ENCODE measurements around the gene VSIR.

VSIR gene

GRCh38 chr10:71711052-71711623 is 62.2 kb downstream of the VSIR start:
- DNase-seq = no peak
- H3K4me1 ChIP-seq (ENCODE audit: insufficient read depth, low read length) = peaks cover 20% of the 10 kb centered on the region
- H3K27ac ChIP-seq (ENCODE audit: low read length) = no peak overlapping the region

GRCh38 chr10:71710519-71710918 is 62.8 kb downstream of the VSIR start:
- Histone ChIP-seq H3K27me3 (ENCODE audit: insufficient read depth, low read length, poor library complexity) (no peaks in the 10 kb centered on the region), H2AFZ (ENCODE audit: low read depth, low read length) (no peak overlapping the region), H3K4me1 (ENCODE audit: insufficient read depth, low read length) (peaks cover 20% of the 10 kb centered on the region), H3K4me2 (ENCODE audit: insufficient read depth, low read length) (no peak overlapping the region), H3K27ac (ENCODE audit: low read length) (no peak overlapping the region), H3K79me2 (ENCODE audit: insufficient read depth, low read length) (no peaks in the 10 kb centered on the region), H4K20me1 (ENCODE audit: insufficient read depth, low read length) (no peaks in the 10 kb centered on the region), H3K9ac (ENCODE audit: low read depth, low read length) (no peak overlapping the region), H3K4me3 (ENCODE audit: low read depth in 1 of 2, low read length in 2 of 2) (no peak overlapping the region), H3K36me3 (ENCODE audit: insufficient read depth, low read length) (no peaks in the 10 kb centered on the region), H3K9me3 (ENCODE audit: insufficient read depth, low read length, severe bottlenecking) (no peaks in the 10 kb centered on the region)
- TF ChIP-seq EZH2 (IDR thresholded peaks at IDR 0.05; ENCODE audit: borderline replicate concordance, low read depth, low read length, severe bottlenecking) (no peak), CTCF (IDR thresholded peaks at IDR 0.05; ENCODE audit: borderline replicate concordance, extremely low read depth, low read length, poor library complexity, severe bottlenecking) (no peak)
- DNase-seq (no peak), ATAC-seq (ENCODE audit: insufficient read depth, low read depth) (no peak)

More at GRCh38 chr10:71711052-71711623, 62.2 kb downstream of the VSIR start:
- no peak overlapping the region for H3K4me3 ChIP-seq (ENCODE audit: low read depth in 1 of 2, low read length in 2 of 2)
- H3K9ac ChIP-seq (ENCODE audit: low read depth, low read length) = no peak overlapping the region
- TF ChIP-seq CTCF (IDR thresholded peaks at IDR 0.05; ENCODE audit: borderline replicate concordance, extremely low read depth, low read length, poor library complexity, severe bottlenecking) = no peak
- TF ChIP-seq EZH2 (IDR thresholded peaks at IDR 0.05; ENCODE audit: borderline replicate concordance, low read depth, low read length, severe bottlenecking) = no peak
- H3K36me3 ChIP-seq (ENCODE audit: insufficient read depth, low read length) = no peaks in the 10 kb centered on the region
- no peak for ATAC-seq (ENCODE audit: insufficient read depth, low read depth)
- no peak overlapping the region for H3K4me2 ChIP-seq (ENCODE audit: insufficient read depth, low read length)
- H3K9me3 ChIP-seq (ENCODE audit: insufficient read depth, low read length, severe bottlenecking) = no peaks in the 10 kb centered on the region
- H4K20me1 ChIP-seq (ENCODE audit: insufficient read depth, low read length) = no peaks in the 10 kb centered on the region
- no peaks in the 10 kb centered on the region for H3K79me2 ChIP-seq (ENCODE audit: insufficient read depth, low read length)
- H3K27me3 ChIP-seq (ENCODE audit: insufficient read depth, low read length, poor library complexity) = no peaks in the 10 kb centered on the region
- H2AFZ ChIP-seq (ENCODE audit: low read depth, low read length) = no peak overlapping the region

DNA sequence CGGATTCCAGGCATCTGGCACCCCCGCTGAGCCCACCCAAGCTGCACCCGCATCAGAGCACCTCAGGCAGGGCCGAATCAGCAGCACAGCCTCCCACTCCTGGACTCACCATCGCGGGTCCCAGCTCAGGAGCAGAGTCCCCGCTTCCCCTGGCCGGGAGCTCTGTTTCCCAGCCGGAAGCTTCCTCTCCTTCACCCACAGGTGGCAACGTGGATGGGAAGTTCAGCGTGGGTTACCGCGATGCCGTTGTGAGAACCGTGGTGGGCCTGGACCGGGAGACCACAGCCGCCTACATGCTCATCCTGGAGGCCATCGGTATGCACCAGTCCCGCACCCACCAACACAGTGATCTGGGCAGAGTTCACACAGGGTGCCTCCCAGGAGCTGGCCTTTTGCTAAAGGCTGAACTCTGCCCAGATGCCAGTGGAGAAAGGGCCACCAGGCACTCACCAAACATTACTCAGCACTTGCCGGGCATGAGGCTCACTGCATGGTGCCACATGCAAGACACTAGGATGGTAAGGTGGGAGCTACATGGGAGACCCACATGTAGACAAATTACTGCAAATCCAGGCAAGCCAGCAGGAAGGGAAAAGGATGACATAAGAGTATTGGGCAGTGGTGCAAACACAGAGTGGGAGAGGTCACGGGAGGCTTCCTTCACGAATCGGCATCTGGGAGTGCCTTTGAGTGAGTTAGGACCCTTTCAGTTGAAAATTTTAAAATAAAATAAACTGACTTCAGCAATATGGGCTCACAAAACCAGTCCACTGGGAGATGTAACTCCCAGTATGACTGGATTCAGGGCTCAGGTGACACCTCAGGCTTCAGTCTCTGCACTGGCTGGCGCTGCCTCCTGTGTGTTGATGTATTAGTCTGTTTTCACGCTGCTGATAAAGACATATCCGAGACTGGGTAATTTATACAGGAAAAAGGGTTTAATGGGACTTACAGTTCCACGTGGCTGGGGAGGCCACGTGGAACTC is 64.1 kb downstream of the VSIR start:
- Histone ChIP-seq H3K4me1 (ENCODE audit: insufficient read depth, low read length) (peaks cover 13% of the 10 kb centered on the region), H3K9ac (ENCODE audit: low read depth, low read length) (no peak overlapping the region), H3K27me3 (ENCODE audit: insufficient read depth, low read length, poor library complexity) (no peaks in the 10 kb centered on the region), H3K27ac (ENCODE audit: low read length) (no peak overlapping the region), H3K4me2 (ENCODE audit: insufficient read depth, low read length) (no peak overlapping the region), H3K36me3 (ENCODE audit: insufficient read depth, low read length) (no peaks in the 10 kb centered on the region), H2AFZ (ENCODE audit: low read depth, low read length) (no peak overlapping the region), H3K9me3 (ENCODE audit: insufficient read depth, low read length, severe bottlenecking) (no peaks in the 10 kb centered on the region), H3K4me3 (ENCODE audit: low read depth in 1 of 2, low read length in 2 of 2) (no peak overlapping the region), H4K20me1 (ENCODE audit: insufficient read depth, low read length) (no peaks in the 10 kb centered on the region), H3K79me2 (ENCODE audit: insufficient read depth, low read length) (no peaks in the 10 kb centered on the region)
- peak; percentile 5 for TF ChIP-seq CTCF (IDR thresholded peaks at IDR 0.05; ENCODE audit: borderline replicate concordance, extremely low read depth, low read length, poor library complexity, severe bottlenecking)
- no peak for TF ChIP-seq EZH2 (IDR thresholded peaks at IDR 0.05; ENCODE audit: borderline replicate concordance, low read depth, low read length, severe bottlenecking)
- no peak for DNase-seq
- ATAC-seq (ENCODE audit: insufficient read depth, low read depth) = no peak

All from DND-41 (cell line).